Activated CD4-positive, alpha-beta T cell treated with anti-CD3 and anti-CD28 coated beads, Interleukin-10, Interleukin-2, amounts not matched to agents 100 ng/mL and 50 ng/mL, durations not matched to agents 16 hours and 8 hours (primary cell): ENCODE measurements around the gene PDCD2L.

Experiments used
- DNase-seq: peaks from one replicate; pipeline ENCODE4 v3.0.0-alpha.2; 2020

PDCD2L gene

DNA sequence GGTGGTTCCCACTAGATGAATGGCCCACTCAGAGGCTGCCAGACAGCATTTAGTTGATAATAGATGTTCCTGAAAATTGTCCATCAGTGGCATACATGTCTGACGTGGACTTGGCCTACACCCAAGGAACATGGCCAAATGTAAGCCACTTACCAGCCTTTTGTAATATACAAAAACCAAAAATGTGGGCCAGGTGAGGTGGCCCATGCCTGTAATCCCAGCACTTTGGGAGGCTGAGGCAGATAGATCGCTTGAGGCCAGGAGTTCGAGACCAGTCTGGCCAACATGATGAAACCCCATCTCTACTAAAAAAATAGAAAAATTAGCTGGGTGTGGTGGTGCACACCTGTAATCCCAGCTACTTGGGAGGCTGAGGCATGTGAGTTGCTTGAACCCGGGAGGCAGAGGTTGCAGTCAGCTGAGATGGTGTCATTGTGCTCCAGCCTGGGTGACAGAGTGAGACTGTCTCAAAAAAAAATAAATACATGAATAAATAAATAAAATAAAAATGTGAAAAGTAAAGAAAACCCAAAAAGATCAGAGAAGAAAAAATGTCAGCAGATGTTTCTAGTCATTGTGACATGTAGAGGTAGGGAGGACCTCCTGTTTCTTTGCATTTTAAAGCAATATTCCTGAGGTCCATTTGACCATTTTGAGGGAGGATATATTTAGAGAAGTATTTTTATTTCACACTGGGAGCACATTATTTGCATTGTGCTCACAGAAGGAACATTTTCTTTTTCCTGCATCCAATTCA is 70.2 kb downstream of the PDCD2L start:
- DNase-seq: no peak

DNA sequence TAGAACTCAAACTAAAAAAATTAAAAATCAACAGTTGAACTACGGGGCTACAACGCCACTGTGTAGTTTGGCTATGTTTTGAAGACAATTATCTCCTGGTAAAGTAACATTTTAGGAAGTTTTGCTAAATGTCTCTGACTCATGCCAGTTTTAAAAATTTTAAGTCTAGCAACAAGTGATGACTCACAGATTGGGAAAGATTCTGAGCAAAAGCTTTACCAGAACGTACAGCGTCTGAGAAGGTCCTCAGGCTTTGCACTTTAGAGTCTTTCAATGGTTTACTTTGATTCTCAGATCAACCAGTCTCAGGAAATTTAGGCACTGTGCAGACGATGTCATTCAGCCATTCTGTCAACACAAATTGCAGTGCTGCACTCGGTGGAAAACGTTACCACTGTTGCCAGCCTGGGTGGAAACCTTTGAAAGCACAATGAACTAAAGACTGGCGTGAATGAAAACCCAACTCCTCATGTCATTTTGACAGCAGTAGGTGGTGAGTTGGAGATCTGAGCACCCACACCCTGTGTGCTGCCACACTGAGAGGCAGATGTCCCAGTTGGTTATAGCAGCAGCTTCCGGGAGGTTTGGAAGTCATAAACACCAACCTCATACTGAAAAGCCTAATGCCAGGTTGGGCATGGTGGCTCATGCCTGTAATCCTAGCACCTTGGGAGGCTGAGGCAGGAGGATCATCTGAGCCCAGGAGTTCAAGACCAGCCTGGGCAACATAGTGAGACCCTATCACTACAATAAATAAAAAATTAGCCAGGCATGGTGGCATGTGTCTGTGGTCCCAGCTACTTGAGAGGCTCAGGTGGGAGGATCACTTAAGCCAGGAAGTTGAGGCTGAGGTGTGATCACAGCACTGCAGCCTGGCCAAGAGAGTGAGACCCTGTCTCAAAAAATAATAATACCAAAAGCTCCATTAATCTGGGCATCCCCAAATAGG is 71.1 kb downstream of the PDCD2L start:
- peak; percentile 57 for DNase-seq
